ENCODE data around the gene BOLA3. TPM values are rescaled to one million over a fixed set of nuclear protein-coding genes. Genes with fewer than 3 reads are reported as not detected.

BOLA3 gene
- total RNA-seq, 4 donors from 2014 or later: 27.6 to 54.3 (median 39.6) TPM

DNA sequence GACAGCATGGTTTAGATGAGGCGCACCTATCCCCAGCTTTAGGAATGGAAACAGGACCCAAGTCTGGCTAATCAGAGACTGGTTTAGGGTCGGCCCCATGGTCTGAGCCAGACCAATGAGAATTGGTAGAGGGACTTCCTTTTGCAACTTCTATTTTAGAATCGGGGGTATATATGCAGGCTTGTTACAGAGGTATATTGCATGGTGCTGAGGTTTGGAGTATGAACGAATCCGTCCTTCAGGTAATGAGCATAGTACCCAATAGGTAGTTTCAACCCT is 1.5 kb upstream of the BOLA3 start:
- TF ChIP-seq, protein P1, sequence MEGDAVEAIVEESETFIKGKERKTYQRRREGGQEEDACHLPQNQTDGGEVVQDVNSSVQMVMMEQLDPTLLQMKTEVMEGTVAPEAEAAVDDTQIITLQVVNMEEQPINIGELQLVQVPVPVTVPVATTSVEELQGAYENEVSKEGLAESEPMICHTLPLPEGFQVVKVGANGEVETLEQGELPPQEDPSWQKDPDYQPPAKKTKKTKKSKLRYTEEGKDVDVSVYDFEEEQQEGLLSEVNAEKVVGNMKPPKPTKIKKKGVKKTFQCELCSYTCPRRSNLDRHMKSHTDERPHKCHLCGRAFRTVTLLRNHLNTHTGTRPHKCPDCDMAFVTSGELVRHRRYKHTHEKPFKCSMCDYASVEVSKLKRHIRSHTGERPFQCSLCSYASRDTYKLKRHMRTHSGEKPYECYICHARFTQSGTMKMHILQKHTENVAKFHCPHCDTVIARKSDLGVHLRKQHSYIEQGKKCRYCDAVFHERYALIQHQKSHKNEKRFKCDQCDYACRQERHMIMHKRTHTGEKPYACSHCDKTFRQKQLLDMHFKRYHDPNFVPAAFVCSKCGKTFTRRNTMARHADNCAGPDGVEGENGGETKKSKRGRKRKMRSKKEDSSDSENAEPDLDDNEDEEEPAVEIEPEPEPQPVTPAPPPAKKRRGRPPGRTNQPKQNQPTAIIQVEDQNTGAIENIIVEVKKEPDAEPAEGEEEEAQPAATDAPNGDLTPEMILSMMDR (IDR thresholded peaks at IDR 0.05): no peak
- DNase-seq (ENCODE audit: low spot score): no peak
- ATAC-seq (ENCODE audit: low FRiP score): no peak

DNA sequence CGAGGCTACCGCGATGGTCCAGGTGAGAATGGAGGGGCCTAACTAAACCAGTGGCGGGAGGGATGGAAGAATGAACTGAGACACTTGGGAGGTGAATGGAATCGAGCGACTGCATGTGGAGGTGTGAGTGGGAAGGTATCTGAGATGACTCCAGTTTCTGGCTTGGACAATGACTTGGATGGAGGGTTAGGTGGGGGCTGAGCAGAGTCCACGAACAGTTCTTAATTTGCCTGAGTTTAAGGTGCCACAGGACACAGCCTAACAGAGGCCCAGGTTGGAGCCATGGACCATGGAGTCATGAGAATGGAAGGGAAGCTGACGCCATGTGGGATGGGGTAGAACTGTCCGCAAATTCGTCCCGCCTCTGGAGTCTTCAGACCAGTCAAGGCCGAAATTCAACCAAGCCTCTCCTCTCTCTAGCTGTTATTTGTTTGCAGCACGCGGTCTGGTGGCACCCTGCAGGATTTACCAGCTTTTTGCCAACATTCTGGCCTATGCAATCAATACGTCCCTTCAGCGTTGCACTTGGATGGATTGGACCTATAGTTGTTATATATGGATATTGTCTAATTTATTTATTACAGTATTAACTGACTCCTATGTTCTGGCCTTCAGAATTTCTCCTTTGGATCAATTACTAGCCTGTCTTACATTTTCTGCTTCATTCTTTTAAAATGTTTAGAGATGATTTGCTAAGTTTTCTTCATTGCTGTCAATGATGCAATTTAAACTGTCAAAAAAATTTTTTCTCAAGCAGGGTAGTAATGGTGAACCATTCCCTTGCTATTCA is 940 bp upstream of the BOLA3 start:
- no peak for DNase-seq (ENCODE audit: low spot score)
- TF ChIP-seq, protein P1 (IDR thresholded peaks at IDR 0.05): no peak
- no peak for ATAC-seq (ENCODE audit: low FRiP score)

DNA sequence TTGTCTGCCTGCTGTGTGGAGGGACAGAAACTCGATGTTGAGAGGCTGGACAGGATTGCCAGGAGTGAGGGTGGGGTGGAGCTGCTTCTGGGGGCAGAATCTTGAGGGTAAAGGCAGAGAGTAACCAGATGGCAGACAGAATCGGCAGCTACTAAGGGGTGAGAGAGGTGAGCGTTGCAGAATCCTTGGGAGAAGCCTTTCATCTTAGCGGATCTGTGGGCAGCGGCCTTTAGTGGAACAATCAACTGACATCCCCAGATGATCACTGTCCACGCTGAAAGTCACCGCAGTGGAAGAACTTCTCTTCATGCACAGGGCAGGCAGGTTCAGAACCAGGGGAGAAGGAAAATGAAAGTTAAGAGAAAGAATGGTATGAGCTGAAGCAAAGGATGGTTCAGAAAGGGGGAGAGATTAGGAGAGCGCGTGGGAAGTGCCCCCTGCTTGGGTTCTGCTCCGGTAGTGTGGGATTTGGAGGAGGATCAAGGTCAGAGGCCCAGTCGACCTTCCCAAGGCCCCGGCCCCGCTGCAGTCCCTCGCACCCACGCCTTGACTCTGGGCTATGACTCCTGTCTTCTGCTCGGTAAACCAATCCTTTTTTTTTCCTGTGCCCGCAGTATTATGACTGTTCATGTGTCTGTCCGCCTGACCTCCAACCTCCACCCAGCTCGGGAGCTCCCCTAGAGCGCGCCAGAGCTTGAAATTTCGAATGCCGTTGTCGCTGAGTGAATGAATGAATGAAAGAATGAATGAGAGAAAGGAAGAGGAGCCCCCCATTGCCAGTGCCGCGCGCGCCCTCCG is 584 bp downstream of the BOLA3 start:
- TF ChIP-seq, protein P1 (IDR thresholded peaks at IDR 0.05): no peak
- ATAC-seq (ENCODE audit: low FRiP score): peak; percentile 73
- no peak for DNase-seq (ENCODE audit: low spot score)

DNA sequence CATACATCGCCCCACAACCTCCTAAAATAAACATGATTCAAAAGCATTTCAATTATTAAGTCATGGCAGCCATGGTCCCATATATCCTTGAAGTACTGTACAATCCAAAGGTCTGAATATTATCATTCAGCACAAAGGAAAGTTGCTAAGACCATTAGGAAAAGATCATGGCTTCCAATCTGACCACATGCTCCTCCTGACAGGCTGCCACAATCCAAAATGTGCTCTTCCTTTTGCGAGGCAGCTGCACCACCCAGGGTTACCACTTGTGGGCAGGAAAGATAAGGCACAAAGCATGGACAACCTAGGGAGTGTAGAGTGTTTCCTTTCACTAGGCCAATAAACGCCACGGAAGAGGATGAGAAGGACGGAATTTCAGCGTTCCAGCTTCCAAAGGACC is 5.4 kb downstream of the BOLA3 start:
- ATAC-seq (ENCODE audit: low FRiP score) (no peak), DNase-seq (ENCODE audit: low spot score) (no peak)

DNA sequence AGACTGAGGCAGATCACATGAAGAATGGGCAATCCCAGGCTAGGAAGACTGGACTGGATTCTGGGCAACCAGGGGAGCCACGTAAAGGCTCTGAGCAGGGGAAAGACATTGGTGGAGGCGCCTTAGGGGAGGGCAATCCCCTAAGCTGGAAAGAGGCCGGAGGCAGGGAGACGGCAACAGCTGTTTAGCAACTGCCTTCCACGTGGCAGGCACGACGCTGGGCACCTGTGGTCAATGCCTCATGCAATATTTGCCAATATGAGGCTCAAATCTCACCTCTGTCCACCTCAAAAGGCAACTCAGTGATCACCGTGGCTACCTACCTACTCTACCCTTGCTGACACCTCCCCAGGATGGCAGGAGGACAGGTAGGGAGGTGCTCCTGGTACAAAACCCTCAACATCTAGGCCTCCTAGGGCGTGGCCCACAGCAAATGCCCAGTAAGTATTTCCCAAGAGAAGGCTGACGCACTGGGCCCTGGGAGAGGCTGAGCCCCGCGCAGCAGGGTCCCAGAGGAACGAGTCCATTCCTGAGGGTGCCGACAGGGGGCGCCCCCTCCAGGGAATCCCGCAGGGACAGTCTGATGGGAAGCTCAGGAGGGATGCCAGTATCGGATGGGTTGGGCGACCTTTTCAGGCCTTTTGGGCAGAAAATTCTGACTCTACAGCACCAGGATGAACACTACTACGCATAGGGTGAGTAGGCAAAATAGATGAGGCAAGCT is 8.9 kb downstream of the BOLA3 start:
- TF ChIP-seq, protein P1 (IDR thresholded peaks at IDR 0.05): no peak
- ATAC-seq (ENCODE audit: low FRiP score) (no peak), DNase-seq (ENCODE audit: low spot score) (no peak)

More for the DNA sequence above, 5.4 kb downstream of the BOLA3 start:
- TF ChIP-seq, protein P1 (IDR thresholded peaks at IDR 0.05): no peak

DNA sequence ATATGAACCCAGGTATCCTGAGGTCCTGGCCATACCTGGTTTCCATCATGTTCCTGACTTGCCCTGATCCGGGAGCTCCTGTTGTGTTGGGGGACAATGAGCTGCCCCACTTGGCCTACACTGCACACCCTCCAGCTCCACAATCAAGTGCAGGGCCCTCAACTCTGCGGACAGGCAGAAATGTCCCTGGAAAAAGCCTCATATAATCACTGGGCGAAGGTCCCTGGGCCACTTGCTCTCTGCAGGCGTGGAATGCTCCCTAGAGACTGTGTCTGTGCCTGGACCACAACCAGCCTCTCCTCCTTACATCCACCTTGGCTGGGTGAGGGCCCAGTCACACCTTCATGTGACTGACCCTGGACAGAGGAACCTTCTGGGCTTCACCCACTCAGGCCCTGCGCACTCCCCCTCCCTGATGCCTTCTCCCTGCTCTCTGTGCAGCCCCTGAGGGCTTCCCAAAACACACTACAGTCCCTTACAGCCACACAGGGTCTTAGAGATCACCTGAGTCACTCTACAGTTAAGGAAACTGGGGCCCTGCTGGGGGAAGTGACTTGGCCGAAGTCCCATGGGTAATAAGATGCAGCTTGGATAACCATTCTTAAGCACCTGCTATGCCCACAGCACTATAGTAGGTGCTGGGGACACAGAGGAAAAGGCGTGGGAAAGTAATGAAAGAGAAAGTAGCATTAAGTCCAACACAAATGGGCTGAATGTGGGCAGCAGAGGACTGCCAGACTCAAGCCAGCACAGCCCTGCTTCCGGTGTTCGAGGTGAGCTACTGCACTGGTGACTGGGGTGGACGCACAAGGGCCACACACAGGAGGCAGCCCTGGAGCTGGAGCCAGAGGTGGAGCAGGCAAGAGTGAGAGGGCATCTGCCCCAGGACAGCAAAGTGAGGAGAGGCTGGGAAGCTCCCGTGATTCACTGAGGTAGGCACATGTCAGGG is 9.8 kb downstream of the BOLA3 start:
- no peak for ATAC-seq (ENCODE audit: low FRiP score)
- DNase-seq (ENCODE audit: low spot score): no peak
- TF ChIP-seq, protein P1 (IDR thresholded peaks at IDR 0.05): no peak

Measured in omental fat pad (tissue), 4 donors.